NK-92 (cell line): ENCODE data around the gene BBS4.
"Not testable (repeated sequence)": the region's sequence is repeated elsewhere in the genome, so short reads cannot be mapped to it uniquely, and the experiment has no call there.

ENCODE experiments used
- DNase-seq: peaks from one replicate; lab custom pipeline; 2025; ENCODE audit not compliant: unreplicated experiment; lab: John Stamatoyannopoulos, UW

Gene BBS4, protein sequence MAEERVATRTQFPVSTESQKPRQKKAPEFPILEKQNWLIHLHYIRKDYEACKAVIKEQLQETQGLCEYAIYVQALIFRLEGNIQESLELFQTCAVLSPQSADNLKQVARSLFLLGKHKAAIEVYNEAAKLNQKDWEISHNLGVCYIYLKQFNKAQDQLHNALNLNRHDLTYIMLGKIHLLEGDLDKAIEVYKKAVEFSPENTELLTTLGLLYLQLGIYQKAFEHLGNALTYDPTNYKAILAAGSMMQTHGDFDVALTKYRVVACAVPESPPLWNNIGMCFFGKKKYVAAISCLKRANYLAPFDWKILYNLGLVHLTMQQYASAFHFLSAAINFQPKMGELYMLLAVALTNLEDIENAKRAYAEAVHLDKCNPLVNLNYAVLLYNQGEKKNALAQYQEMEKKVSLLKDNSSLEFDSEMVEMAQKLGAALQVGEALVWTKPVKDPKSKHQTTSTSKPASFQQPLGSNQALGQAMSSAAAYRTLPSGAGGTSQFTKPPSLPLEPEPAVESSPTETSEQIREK

GRCh38 chr15:72685925-72686794 is at the start of gene BBS4, which contains the start of gene HIGD2B:
TSS of gene BBS4 (plus strand) at chr15:72686207. CDS start at chr15:72686228, 21 bp downstream.
TSS of gene HIGD2B (minus strand) at chr15:72686182. CDS start at chr15:72676374, 9,808 bp downstream.
- no peak for DNase-seq

GRCh38 chr15:72636519-72637282 is 49.3 kb upstream of the BBS4 start:
- not testable (repeated sequence) for DNase-seq

DNA sequence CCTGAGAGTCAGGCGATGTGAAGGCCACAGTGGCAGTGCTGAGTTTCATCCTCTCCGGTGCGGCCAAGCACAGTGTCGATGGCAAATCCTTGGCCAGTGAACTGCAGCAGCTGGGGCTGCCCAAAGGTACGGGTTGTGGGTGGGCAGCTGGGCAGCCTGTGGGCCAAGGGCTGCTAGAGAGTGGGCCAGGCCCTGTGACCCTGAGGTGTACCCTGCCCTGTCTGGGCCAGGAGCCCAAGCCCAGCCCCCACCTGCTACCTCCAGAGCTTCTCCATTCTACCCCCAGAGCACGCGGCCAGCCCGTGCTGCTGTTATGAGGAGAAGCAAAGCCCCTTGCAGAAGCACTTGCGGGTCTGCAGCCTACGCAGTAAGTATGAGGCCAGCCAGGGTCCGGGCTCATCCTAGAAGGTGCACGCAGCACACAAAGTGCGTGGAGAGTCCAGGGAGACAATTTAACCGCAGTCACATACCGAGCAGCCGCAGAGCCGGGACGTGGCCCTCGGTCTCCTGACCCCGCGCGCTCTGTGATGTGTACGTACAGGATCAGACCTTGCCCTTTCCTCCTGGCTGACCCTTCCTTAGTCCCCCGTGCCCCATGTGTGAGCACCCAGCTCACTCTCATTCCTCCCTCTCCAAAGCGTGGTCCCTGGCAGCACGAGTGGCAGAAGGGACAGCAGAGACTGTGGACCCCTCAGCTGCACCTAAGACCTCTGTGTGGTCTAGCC is 46.1 kb upstream of the BBS4 start:
- DNase-seq: not testable (repeated sequence)

- DNase-seq: not testable (repeated sequence)
Observed at GRCh38 chr15:72642271-72642670, 43.7 kb upstream of the BBS4 start.

DNA sequence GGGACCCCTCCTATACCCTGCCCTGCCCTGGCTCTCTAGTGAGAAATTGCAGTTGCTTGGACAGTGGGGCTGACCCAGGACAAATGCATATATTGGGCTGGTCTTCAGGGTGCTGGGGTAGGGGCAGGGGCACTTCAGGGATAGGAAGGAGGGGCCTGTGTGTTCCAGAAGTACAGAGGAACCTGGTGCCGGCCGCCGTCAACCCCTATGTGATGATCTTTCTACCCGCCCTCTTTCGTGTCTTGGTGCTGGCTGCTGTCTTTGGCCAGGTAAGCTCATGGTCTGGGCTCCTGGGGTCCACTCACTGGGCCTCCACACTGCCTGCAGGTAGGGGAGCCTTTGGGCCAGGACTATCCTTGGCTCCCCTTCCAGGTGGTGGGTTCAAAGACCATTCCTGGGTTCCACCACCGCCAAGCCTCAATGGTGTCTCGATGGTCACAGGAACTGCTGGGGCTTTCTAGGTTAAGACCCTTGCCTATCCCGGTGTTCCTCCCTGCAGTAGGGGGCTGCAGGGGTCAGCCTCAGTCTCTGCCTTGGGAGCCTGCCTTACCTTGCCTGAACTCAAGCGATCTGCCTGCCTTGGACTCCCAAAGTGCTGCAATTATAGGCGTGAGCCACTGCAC is 37.3 kb upstream of the BBS4 start:
- DNase-seq: not testable (repeated sequence)

DNA sequence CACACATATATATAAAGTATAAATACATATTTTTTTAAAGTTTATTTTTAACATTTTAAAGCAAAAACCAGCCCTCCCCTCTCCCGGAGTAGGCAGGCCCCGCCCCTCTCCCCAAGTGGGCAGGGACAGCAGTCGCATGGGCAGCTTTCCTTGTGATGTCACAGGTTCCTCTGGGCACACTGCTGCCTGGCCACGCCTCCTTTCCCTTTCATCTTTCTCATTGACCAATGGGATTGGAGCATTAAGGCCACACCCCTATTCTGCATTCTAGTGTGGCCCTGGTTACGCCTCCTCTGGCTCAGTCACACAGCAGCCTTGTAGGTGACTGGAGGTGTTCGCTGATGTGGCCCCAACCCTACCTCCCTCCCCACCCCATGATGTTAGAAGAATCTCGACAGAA is 31.6 kb upstream of the BBS4 start, which contains the start of gene GOLGA6B:
TSS of gene GOLGA6B (plus strand) at position 301 of the 400 bp plus-strand sequence. CDS start at position 342, 41 bp downstream.
- not testable (repeated sequence) for DNase-seq

GRCh38 chr15:72656014-72656413 is 30.0 kb upstream of the BBS4 start:
- DNase-seq: not testable (repeated sequence)

- not testable (repeated sequence) for DNase-seq
Observed at GRCh38 chr15:72661081-72661480, 24.9 kb upstream of the BBS4 start.

- DNase-seq: not testable (repeated sequence)
Observed at GRCh38 chr15:72663931-72664330, 22.1 kb upstream of the BBS4 start.

DNA sequence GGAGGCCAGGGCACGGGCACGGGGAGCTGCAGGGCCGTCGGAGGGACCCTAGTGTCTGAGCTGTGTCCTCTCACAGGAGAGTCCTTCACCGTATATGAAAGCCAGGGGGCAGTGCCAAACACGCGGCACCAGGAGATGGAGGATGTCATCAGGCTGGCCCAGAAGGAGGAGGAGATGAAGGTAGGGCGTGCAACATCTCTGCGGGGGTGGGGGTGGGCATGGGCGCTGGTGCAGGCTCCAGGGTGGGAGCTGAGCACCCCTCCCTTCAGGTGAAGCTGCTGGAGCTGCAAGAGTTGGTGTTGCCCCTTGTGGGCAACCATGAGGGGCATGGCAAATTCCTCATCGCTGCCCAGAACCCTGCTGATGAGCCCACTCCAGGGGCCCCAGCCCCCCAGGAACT is 20.3 kb upstream of the BBS4 start:
- DNase-seq: not testable (repeated sequence)

DNA sequence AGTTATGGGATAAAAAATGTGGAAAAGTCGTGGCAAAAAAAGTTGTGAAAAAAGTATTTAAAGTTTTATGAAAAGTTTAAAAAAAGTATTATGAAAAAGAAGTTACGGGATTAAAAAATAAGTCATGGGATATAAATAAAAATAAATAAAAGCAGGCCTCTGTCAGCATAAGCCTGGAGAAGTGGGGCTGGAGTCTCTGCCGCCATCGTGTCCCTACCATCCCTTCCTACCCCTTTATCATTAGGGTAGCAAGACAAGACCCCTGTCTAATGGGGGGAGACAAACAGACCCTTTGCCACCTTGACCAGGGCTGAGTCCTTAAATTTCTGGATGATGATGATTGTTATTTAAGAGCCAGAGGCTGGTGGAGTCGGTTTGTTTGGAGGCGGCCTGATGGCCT is 16.2 kb upstream of the BBS4 start:
- DNase-seq: not testable (repeated sequence)

DNA sequence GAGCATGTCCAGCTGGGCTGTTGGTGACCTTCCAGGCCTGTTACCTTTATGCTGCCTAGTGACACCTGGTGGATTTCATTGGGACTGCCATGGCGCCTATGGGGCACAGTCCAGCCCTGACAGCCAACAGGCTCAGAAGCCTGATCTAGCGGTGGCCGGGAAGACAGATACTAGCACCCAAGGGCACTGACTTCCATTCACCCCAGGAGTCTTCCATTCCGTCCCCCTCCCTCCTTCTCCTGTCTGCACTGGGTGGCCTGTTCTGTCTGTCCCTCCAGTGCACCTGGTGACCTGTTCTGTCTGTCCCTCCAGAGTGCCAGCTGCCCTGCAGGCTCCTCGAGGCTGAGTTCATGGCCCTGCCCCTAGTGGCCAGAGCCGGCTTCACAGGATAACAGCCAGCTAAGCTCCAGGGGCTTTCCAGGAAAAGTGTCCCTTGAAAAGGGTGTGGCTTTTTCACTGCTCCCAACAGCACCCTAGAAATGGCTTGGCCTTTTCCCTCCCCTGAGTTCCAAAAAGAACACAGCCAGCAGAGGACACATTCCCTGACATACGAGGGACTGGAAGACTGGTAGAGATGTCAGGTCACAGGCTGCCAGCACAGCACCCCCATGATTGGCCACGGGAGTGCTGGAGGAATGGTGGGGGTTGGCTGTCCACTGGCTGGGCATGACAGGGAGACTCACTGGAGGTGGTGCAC is 15.2 kb upstream of the BBS4 start:
- not testable (repeated sequence) for DNase-seq

- no peak for DNase-seq
Observed at GRCh38 chr15:72671525-72671924, 14.5 kb upstream of the BBS4 start.

DNA sequence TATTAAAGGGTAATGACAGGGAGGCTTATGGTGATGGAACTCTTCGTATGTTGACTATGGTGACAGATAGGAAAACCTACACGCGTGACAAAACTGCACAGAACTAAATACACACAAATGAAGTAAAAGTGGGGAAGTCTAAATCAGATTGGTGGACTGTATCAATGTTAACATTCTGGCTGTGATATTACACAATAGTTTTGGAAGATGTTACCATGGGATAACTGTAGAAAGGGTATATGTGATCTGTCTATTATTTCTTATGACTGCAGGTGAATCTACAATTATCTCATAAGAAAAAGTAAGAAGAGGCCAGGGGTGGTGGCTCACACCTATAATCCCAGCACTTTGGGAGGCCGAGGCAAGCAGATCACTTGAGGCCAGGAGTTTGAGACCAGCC is 9.2 kb upstream of the BBS4 start:
- no peak for DNase-seq

GRCh38 chr15:72680931-72681330 is 5.1 kb upstream of the BBS4 start:
- DNase-seq: no peak

- no peak for DNase-seq
Observed at GRCh38 chr15:72682772-72683171, 3.2 kb upstream of the BBS4 start.

- no peak for DNase-seq
Observed at GRCh38 chr15:72685301-72685924, 594 bp upstream of the BBS4 start.

DNA sequence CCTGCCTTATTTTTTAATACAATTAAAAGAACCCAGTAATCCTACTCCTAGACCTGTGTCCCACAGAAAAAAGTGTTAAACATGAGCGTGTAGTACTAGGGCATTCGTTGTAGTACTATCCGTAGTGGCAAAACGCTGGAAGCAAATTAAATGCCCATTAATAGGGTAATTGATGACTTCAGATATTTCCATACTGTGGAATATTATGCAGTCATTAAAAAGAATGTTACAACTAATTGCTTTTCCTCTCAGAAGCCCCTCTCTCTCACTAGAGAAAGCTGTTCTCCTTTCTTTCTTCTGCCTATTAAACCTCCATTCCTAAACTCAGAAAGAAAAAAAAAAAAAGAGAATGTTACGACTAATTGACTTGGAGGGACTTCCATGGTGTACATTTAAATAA is 2.7 kb downstream of the BBS4 start:
- DNase-seq: no peak
